HEK293 (cell line): ENCODE measurements around the gene PIANP.

ENCODE experiments used
- BCL11B ChIP-seq: fragments of 450-650 bp; formaldehyde crosslinking; IDR thresholded peaks from 2 replicates; pipeline ENCODE4 v1.5.1; 2016; ENCODE audit warnings: low read depth, missing biosample characterization, missing genetic modification characterization
- GFI1B ChIP-seq: fragments of 450-650 bp; formaldehyde crosslinking; IDR thresholded peaks from 2 replicates; pipeline ENCODE4 v1.5.1; 2016; ENCODE audit warnings: missing biosample characterization, missing genetic modification characterization
- KLF10 ChIP-seq: fragments of 450-650 bp; IDR thresholded peaks from 2 replicates; pipeline ENCODE4 v1.5.1; 2018; ENCODE audit warnings: missing biosample characterization, mild to moderate bottlenecking, missing genetic modification characterization
- KLF8 ChIP-seq: fragments of 450-650 bp; formaldehyde crosslinking; IDR thresholded peaks from 2 replicates; pipeline ENCODE4 v1.5.1; 2016; ENCODE audit warnings: missing biosample characterization, missing genetic modification characterization
- KLF9 ChIP-seq: fragments of 450-650 bp; formaldehyde crosslinking; IDR thresholded peaks from 2 replicates; pipeline ENCODE4 v1.5.1; 2016; ENCODE audit warnings: missing biosample characterization, missing genetic modification characterization, low read depth
- SCRT2 ChIP-seq: fragments of 450-650 bp; formaldehyde crosslinking; IDR thresholded peaks from 2 replicates; pipeline ENCODE4 v1.5.1; 2016; ENCODE audit warnings: missing biosample characterization, missing genetic modification characterization
- SP3 ChIP-seq: fragments of 450-650 bp; formaldehyde crosslinking; IDR thresholded peaks from 2 replicates; pipeline ENCODE4 v1.5.1; 2016; ENCODE audit warnings: missing biosample characterization, missing genetic modification characterization
- SP7 ChIP-seq: fragments of 450-650 bp; formaldehyde crosslinking; IDR thresholded peaks from 2 replicates; pipeline ENCODE4 v1.5.1; 2016; ENCODE audit warnings: missing biosample characterization, missing genetic modification characterization
- ZBTB21 ChIP-seq: fragments of 450-650 bp; formaldehyde crosslinking; IDR thresholded peaks from 2 replicates; pipeline ENCODE4 v1.5.1; 2017; ENCODE audit warnings: missing biosample characterization, missing genetic modification characterization
- ZBTB8A ChIP-seq: fragments of 450-650 bp; formaldehyde crosslinking; IDR thresholded peaks from 2 replicates; pipeline ENCODE4 v1.5.1; 2016; ENCODE audit warnings: missing biosample characterization, missing genetic modification characterization
- ZFHX2 ChIP-seq: fragments of 450-650 bp; formaldehyde crosslinking; conservative IDR thresholded peaks from 2 replicates; pipeline ENCODE4 v1.5.1; 2016; ENCODE audit warnings: missing biosample characterization, missing genetic modification characterization
- ZNF292 ChIP-seq: fragments of 450-650 bp; formaldehyde crosslinking; IDR thresholded peaks from 2 replicates; pipeline ENCODE4 v1.5.1; 2016; ENCODE audit warnings: low read depth, missing biosample characterization, missing genetic modification characterization, borderline replicate concordance
- ZNF366 ChIP-seq: fragments of 450-650 bp; formaldehyde crosslinking; conservative IDR thresholded peaks from 2 replicates; pipeline ENCODE4 v1.5.1; 2016; ENCODE audit warnings: missing biosample characterization, missing genetic modification characterization
- ZNF391 ChIP-seq: fragments of 450-650 bp; formaldehyde crosslinking; IDR thresholded peaks from 2 replicates; pipeline ENCODE4 v1.5.1; 2016; ENCODE audit warnings: low read depth, missing biosample characterization, missing genetic modification characterization, borderline replicate concordance
- ZNF394 ChIP-seq: fragments of 450-650 bp; formaldehyde crosslinking; IDR thresholded peaks from 2 replicates; pipeline ENCODE4 v1.5.1; 2016; ENCODE audit warnings: missing biosample characterization, missing genetic modification characterization, mild to moderate bottlenecking, moderate library complexity, borderline replicate concordance
- ZNF501 ChIP-seq: fragments of 450-650 bp; formaldehyde crosslinking; IDR thresholded peaks from 2 replicates; pipeline ENCODE4 v1.5.1; 2016; ENCODE audit warnings: missing biosample characterization, missing genetic modification characterization
- TF ChIP-seq, protein P1 (sequence below): sonication (generic); formaldehyde crosslinking; IDR thresholded peaks from 2 replicates; pipeline ENCODE4 v1.8.1; 2022; ENCODE audit warnings: mild to moderate bottlenecking, moderate library complexity, missing genetic modification reagents
- TF ChIP-seq, protein P2 (sequence below): fragments of 450-650 bp; formaldehyde crosslinking; IDR thresholded peaks from 2 replicates; pipeline ENCODE4 v1.5.1; 2016; ENCODE audit warnings: missing biosample characterization, missing genetic modification characterization, low read depth
- TF ChIP-seq, protein P3 (sequence below): fragments of 450-650 bp; formaldehyde crosslinking; IDR thresholded peaks from 2 replicates; pipeline ENCODE4 v1.5.1; 2017; ENCODE audit warnings: missing biosample characterization, mild to moderate bottlenecking, missing genetic modification characterization, moderate library complexity
- TF ChIP-seq, protein P4 (sequence below): fragments of 450-650 bp; formaldehyde crosslinking; IDR thresholded peaks from 2 replicates; pipeline ENCODE4 v1.5.1; 2016; ENCODE audit warnings: missing biosample characterization, missing genetic modification characterization
- TF ChIP-seq, protein P5 (sequence below): fragments of 450-650 bp; formaldehyde crosslinking; IDR thresholded peaks from 2 replicates; pipeline ENCODE4 v1.5.1; 2016; ENCODE audit warnings: missing biosample characterization, missing genetic modification characterization, low read depth
- TF ChIP-seq, protein P6 (sequence below): fragments of 450-650 bp; formaldehyde crosslinking; IDR thresholded peaks from 2 replicates; pipeline ENCODE4 v1.5.1; 2016; ENCODE audit warnings: missing biosample characterization, missing genetic modification characterization
- TF ChIP-seq, protein P7 (sequence below): fragments of 450-650 bp; formaldehyde crosslinking; IDR thresholded peaks from 2 replicates; pipeline ENCODE4 v1.5.1; 2017; ENCODE audit warnings: missing biosample characterization, missing genetic modification characterization
- TF ChIP-seq, protein P8 (sequence below): fragments of 450-650 bp; formaldehyde crosslinking; IDR thresholded peaks from 2 replicates; pipeline ENCODE4 v1.5.1; 2016; ENCODE audit warnings: missing biosample characterization, missing genetic modification characterization

The PIANP gene

DNA sequence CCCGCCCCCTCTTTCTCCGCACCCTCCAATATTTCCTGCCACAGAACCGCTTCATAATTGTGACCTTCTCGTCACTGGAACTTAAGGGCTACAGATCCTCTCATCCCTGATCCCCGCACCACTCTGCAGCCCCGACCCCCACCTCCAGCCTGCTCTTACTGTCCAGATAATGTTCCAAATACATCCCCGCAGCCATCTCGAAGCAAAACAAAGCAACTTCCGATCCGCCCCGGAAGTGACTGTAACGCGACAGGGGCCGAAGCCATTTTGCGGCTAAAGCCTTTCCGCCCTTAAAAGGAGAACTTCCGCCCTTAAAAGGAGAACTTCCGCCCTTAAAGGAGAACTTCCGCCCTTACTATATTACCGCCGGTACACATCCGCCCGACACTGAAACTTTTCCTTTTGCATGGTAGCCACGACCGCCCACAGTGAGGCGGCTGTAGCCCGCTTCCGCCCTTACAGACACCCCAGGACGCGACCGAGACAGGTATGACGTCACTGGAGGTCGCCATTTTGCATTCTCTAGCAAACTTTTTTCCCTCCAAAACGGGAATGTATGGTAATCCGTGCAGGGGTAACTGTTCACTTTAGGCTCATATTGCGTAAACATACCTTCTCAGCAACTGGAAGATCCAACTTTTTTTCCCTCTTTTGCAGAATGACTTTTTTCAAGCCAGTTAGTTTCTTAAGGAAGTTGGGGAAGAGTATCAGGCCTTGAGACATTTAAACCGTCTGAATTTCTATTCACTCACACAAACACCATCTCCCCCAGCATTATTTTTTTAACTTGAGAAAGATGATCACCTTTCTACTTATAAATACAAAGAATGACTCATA is 37.5 kb downstream of the PIANP start, which contains the start of gene ING4 (continued):
- TF ChIP-seq ZNF391 (tag by site-specific recombination) = peak; percentile 79; the same call in 1 of the 2 replicates
- peak; percentile 74 for TF ChIP-seq ZNF394 (tag by site-specific recombination)
- no peak for TF ChIP-seq ZNF292 (tag by site-specific recombination)
- TF ChIP-seq, protein P1, sequence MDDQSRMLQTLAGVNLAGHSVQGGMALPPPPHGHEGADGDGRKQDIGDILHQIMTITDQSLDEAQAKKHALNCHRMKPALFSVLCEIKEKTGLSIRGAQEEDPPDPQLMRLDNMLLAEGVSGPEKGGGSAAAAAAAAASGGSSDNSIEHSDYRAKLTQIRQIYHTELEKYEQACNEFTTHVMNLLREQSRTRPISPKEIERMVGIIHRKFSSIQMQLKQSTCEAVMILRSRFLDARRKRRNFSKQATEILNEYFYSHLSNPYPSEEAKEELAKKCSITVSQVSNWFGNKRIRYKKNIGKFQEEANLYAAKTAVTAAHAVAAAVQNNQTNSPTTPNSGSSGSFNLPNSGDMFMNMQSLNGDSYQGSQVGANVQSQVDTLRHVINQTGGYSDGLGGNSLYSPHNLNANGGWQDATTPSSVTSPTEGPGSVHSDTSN = 0 out of 2 replicates have a peak, but pooled peaks have one; percentile 28
- TF ChIP-seq, protein P2, sequence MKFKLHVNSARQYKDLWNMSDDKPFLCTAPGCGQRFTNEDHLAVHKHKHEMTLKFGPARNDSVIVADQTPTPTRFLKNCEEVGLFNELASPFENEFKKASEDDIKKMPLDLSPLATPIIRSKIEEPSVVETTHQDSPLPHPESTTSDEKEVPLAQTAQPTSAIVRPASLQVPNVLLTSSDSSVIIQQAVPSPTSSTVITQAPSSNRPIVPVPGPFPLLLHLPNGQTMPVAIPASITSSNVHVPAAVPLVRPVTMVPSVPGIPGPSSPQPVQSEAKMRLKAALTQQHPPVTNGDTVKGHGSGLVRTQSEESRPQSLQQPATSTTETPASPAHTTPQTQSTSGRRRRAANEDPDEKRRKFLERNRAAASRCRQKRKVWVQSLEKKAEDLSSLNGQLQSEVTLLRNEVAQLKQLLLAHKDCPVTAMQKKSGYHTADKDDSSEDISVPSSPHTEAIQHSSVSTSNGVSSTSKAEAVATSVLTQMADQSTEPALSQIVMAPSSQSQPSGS = peak; percentile 100
- peak; percentile 92 for TF ChIP-seq SP7 (tag by site-specific recombination)
- 0 out of 2 replicates have a peak, but pooled peaks have one; percentile 28 for TF ChIP-seq SCRT2 (tag by site-specific recombination)
- peak; percentile 100 for TF ChIP-seq ZBTB21 (tag by site-specific recombination)
- TF ChIP-seq SP3 (tag by site-specific recombination) = peak; percentile 99
- peak; percentile 91 for TF ChIP-seq ZFHX2 (tag by site-specific recombination)
- TF ChIP-seq, protein P3, sequence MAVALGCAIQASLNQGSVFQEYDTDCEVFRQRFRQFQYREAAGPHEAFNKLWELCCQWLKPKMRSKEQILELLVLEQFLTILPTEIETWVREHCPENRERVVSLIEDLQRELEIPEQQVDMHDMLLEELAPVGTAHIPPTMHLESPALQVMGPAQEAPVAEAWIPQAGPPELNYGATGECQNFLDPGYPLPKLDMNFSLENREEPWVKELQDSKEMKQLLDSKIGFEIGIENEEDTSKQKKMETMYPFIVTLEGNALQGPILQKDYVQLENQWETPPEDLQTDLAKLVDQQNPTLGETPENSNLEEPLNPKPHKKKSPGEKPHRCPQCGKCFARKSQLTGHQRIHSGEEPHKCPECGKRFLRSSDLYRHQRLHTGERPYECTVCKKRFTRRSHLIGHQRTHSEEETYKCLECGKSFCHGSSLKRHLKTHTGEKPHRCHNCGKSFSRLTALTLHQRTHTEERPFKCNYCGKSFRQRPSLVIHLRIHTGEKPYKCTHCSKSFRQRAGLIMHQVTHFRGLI (tag by site-specific recombination) = peak; percentile 17; the same call in 1 of the 2 replicates
- TF ChIP-seq ZNF366 (tag by site-specific recombination) = peak; percentile 80
- peak; percentile 96 for TF ChIP-seq KLF8
- peak; percentile 75 for TF ChIP-seq ZNF501 (tag by site-specific recombination)
- TF ChIP-seq, protein P4, sequence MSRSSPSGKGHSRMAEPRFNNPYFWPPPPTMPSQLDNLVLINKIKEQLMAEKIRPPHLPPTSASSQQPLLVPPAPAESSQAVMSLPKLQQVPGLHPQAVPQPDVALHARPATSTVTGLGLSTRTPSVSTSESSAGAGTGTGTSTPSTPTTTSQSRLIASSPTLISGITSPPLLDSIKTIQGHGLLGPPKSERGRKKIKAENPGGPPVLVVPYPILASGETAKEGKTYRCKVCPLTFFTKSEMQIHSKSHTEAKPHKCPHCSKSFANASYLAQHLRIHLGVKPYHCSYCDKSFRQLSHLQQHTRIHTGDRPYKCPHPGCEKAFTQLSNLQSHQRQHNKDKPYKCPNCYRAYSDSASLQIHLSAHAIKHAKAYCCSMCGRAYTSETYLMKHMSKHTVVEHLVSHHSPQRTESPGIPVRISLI = peak; percentile 97
- TF ChIP-seq KLF9 = peak; percentile 97
- TF ChIP-seq, protein P5, sequence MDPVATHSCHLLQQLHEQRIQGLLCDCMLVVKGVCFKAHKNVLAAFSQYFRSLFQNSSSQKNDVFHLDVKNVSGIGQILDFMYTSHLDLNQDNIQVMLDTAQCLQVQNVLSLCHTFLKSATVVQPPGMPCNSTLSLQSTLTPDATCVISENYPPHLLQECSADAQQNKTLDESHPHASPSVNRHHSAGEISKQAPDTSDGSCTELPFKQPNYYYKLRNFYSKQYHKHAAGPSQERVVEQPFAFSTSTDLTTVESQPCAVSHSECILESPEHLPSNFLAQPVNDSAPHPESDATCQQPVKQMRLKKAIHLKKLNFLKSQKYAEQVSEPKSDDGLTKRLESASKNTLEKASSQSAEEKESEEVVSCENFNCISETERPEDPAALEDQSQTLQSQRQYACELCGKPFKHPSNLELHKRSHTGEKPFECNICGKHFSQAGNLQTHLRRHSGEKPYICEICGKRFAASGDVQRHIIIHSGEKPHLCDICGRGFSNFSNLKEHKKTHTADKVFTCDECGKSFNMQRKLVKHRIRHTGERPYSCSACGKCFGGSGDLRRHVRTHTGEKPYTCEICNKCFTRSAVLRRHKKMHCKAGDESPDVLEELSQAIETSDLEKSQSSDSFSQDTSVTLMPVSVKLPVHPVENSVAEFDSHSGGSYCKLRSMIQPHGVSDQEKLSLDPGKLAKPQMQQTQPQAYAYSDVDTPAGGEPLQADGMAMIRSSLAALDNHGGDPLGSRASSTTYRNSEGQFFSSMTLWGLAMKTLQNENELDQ = no peak
- TF ChIP-seq, protein P6, sequence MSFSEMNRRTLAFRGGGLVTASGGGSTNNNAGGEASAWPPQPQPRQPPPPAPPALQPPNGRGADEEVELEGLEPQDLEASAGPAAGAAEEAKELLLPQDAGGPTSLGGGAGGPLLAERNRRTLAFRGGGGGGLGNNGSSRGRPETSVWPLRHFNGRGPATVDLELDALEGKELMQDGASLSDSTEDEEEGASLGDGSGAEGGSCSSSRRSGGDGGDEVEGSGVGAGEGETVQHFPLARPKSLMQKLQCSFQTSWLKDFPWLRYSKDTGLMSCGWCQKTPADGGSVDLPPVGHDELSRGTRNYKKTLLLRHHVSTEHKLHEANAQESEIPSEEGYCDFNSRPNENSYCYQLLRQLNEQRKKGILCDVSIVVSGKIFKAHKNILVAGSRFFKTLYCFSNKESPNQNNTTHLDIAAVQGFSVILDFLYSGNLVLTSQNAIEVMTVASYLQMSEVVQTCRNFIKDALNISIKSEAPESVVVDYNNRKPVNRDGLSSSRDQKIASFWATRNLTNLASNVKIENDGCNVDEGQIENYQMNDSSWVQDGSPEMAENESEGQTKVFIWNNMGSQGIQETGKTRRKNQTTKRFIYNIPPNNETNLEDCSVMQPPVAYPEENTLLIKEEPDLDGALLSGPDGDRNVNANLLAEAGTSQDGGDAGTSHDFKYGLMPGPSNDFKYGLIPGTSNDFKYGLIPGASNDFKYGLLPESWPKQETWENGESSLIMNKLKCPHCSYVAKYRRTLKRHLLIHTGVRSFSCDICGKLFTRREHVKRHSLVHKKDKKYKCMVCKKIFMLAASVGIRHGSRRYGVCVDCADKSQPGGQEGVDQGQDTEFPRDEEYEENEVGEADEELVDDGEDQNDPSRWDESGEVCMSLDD (tag by site-specific recombination) = peak; percentile 99
- TF ChIP-seq, protein P7, sequence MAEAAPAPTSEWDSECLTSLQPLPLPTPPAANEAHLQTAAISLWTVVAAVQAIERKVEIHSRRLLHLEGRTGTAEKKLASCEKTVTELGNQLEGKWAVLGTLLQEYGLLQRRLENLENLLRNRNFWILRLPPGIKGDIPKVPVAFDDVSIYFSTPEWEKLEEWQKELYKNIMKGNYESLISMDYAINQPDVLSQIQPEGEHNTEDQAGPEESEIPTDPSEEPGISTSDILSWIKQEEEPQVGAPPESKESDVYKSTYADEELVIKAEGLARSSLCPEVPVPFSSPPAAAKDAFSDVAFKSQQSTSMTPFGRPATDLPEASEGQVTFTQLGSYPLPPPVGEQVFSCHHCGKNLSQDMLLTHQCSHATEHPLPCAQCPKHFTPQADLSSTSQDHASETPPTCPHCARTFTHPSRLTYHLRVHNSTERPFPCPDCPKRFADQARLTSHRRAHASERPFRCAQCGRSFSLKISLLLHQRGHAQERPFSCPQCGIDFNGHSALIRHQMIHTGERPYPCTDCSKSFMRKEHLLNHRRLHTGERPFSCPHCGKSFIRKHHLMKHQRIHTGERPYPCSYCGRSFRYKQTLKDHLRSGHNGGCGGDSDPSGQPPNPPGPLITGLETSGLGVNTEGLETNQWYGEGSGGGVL = peak; percentile 9; the same call in 1 of the 2 replicates
- TF ChIP-seq, protein P8, sequence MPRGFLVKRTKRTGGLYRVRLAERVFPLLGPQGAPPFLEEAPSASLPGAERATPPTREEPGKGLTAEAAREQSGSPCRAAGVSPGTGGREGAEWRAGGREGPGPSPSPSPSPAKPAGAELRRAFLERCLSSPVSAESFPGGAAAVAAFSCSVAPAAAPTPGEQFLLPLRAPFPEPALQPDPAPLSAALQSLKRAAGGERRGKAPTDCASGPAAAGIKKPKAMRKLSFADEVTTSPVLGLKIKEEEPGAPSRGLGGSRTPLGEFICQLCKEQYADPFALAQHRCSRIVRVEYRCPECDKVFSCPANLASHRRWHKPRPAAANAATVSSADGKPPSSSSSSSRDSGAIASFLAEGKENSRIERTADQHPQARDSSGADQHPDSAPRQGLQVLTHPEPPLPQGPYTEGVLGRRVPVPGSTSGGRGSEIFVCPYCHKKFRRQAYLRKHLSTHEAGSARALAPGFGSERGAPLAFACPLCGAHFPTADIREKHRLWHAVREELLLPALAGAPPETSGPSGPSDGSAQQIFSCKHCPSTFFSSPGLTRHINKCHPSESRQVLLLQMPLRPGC (tag by site-specific recombination) = peak; percentile 93
- TF ChIP-seq GFI1B (tag by site-specific recombination) = no peak
- TF ChIP-seq BCL11B (tag by site-specific recombination) = no peak
- TF ChIP-seq ZBTB8A (tag by site-specific recombination) = peak; percentile 100
- peak; percentile 80 for TF ChIP-seq KLF10 (tag by site-specific recombination)
